Stomach smooth muscle (tissue), 2 donors: ENCODE data around the gene PAPOLB.
A peak's percentile ranks its signal among the peaks of the same experiment; 100 is the strongest.

Source experiments
- H3K27ac ChIP-seq: one replicate; pipeline ENCODE4 v1.7.0; 2013; ENCODE audit warnings: mild to moderate bottlenecking, low read length, inconsistent platforms
- H3K27me3 ChIP-seq, 2 donors: one replicate each; pipeline ENCODE4 v1.7.0; 2013; ENCODE audit warnings: low read length in 2 of 2; ENCODE audit not compliant: insufficient read depth in 2 of 2, control insufficient read depth in 1 of 2
- H3K36me3 ChIP-seq, 2 donors: one replicate each; pipeline ENCODE4 v1.7.0; 2013; ENCODE audit warnings: low read length in 2 of 2; ENCODE audit not compliant: control insufficient read depth in 2 of 2, insufficient read depth in 2 of 2
- H3K4me1 ChIP-seq: one replicate; pipeline ENCODE4 v1.7.0; 2013; ENCODE audit warnings: low read length; ENCODE audit not compliant: control insufficient read depth, insufficient read depth
- H3K4me3 ChIP-seq, 2 donors: one replicate each; pipeline ENCODE4 v1.7.0; 2013; ENCODE audit warnings: low read length in 2 of 2
- H3K9ac ChIP-seq, 2 donors: one replicate each; pipeline ENCODE4 v1.7.0; 2013; ENCODE audit warnings: low read length in 2 of 2, mild to moderate bottlenecking in 1 of 2
- H3K9me3 ChIP-seq, 2 donors: one replicate each; pipeline ENCODE4 v1.7.0; 2013; ENCODE audit warnings: low read length in 2 of 2; ENCODE audit not compliant: control insufficient read depth in 2 of 2
- donor health status: healthy.
- donor health status: Pancreatic carcinoma.

PAPOLB gene

GRCh38 chr7:4833691-4834600 lies 27.9 kb downstream of the PAPOLB start:
- Histone ChIP-seq H3K27me3 (no peaks in the 10 kb centered on the region), H3K36me3 (no peaks in the 10 kb centered on the region), H3K4me3 (no peak overlapping the region), H3K27ac (no peak overlapping the region), H3K9me3 (no peaks in the 10 kb centered on the region), H3K9ac (no peak overlapping the region), H3K4me1 (no peaks in the 10 kb centered on the region)

- no peaks in the 10 kb centered on the region for H3K9me3 ChIP-seq
- H3K27me3 ChIP-seq = no peaks in the 10 kb centered on the region
- H3K9ac ChIP-seq = no peak overlapping the region
- no peak overlapping the region for H3K4me3 ChIP-seq
- H3K27ac ChIP-seq = no peak overlapping the region
- H3K36me3 ChIP-seq = no peaks in the 10 kb centered on the region
- no peaks in the 10 kb centered on the region for H3K4me1 ChIP-seq
Measured at GRCh38 chr7:4833176-4833575, 28.7 kb downstream of the PAPOLB start.

- no peaks in the 10 kb centered on the region for H3K9me3 ChIP-seq
- H3K4me3 ChIP-seq = no peak overlapping the region
- no peaks in the 10 kb centered on the region for H3K27me3 ChIP-seq
- no peak overlapping the region for H3K27ac ChIP-seq
- H3K36me3 ChIP-seq = no peaks in the 10 kb centered on the region
- H3K4me1 ChIP-seq = no peaks in the 10 kb centered on the region
- H3K9ac ChIP-seq = no peak overlapping the region
Measured at GRCh38 chr7:4832711-4833110, 29.1 kb downstream of the PAPOLB start.

- Histone ChIP-seq H3K9ac (no peak overlapping the region), H3K9me3 (no peaks in the 10 kb centered on the region), H3K4me1 (no peaks in the 10 kb centered on the region), H3K4me3 (no peak overlapping the region), H3K36me3 (no peaks in the 10 kb centered on the region), H3K27ac (no peak overlapping the region), H3K27me3 (no peaks in the 10 kb centered on the region)
Measured at GRCh38 chr7:4831723-4832495, 29.9 kb downstream of the PAPOLB start.

GRCh38 chr7:4830176-4830575 lies 31.7 kb downstream of the PAPOLB start:
- Histone ChIP-seq H3K27me3 (no peaks in the 10 kb centered on the region), H3K9me3 (no peaks in the 10 kb centered on the region), H3K27ac (no peak overlapping the region), H3K9ac (peak overlapping the region in 1 of 2 donors; percentile 5), H3K4me3 (no peak overlapping the region), H3K4me1 (no peaks in the 10 kb centered on the region), H3K36me3 (no peaks in the 10 kb centered on the region)

- Histone ChIP-seq H3K36me3 (no peaks in the 10 kb centered on the region), H3K4me3 (no peak overlapping the region), H3K9ac (no peak overlapping the region), H3K27me3 (no peaks in the 10 kb centered on the region), H3K9me3 (no peaks in the 10 kb centered on the region), H3K4me1 (no peaks in the 10 kb centered on the region), H3K27ac (no peak overlapping the region)
Measured at GRCh38 chr7:4828720-4829383, 33.0 kb downstream of the PAPOLB start.

- Histone ChIP-seq H3K9ac (no peak overlapping the region), H3K4me1 (no peaks in the 10 kb centered on the region), H3K27me3 (no peaks in the 10 kb centered on the region), H3K4me3 (no peak overlapping the region), H3K9me3 (no peaks in the 10 kb centered on the region), H3K36me3 (no peaks in the 10 kb centered on the region), H3K27ac (no peak overlapping the region)
Measured at GRCh38 chr7:4825081-4825480, 36.7 kb downstream of the PAPOLB start.

- Histone ChIP-seq H3K36me3 (no peaks in the 10 kb centered on the region), H3K4me3 (no peak overlapping the region), H3K4me1 (no peaks in the 10 kb centered on the region), H3K27ac (no peak overlapping the region), H3K27me3 (no peaks in the 10 kb centered on the region), H3K9me3 (no peaks in the 10 kb centered on the region), H3K9ac (no peak overlapping the region)
Measured at GRCh38 chr7:4824120-4824775, 37.6 kb downstream of the PAPOLB start.

GRCh38 chr7:4823441-4824119 lies 38.2 kb downstream of the PAPOLB start:
- no peak overlapping the region for H3K27ac ChIP-seq
- H3K36me3 ChIP-seq = no peaks in the 10 kb centered on the region
- no peaks in the 10 kb centered on the region for H3K4me1 ChIP-seq
- no peaks in the 10 kb centered on the region for H3K9me3 ChIP-seq
- H3K9ac ChIP-seq = no peak overlapping the region
- H3K27me3 ChIP-seq = no peaks in the 10 kb centered on the region
- H3K4me3 ChIP-seq = no peak overlapping the region

- Histone ChIP-seq H3K9me3 (no peaks in the 10 kb centered on the region), H3K27ac (no peak overlapping the region), H3K4me1 (no peaks in the 10 kb centered on the region), H3K27me3 (no peaks in the 10 kb centered on the region), H3K4me3 (no peak overlapping the region), H3K36me3 (no peaks in the 10 kb centered on the region), H3K9ac (no peak overlapping the region)
Measured at GRCh38 chr7:4822677-4823076, 39.2 kb downstream of the PAPOLB start.
